Ovary (tissue), 9 donors: Measurements from ENCODE around the gene TF. TPM values are rescaled to one million over a fixed set of nuclear protein-coding genes. Genes with fewer than 3 reads are reported as not detected.

Experiments
- DNase-seq, 5 donors: peaks; one replicate each; pipeline ENCODE4 v3.0.0-alpha.2; 2019 to 2020
- H3K27ac ChIP-seq, 2 donors: fragments of 200-600 bp; one replicate each; pipeline versions ENCODE4 v1.5.1 to v1.8.0; 2019 to 2022
- H3K27me3 ChIP-seq: fragments of 200-600 bp; one replicate; pipeline ENCODE4 v1.8.0; 2022
- H3K36me3 ChIP-seq: fragments of 200-600 bp; sonication (generic); one replicate; pipeline ENCODE4 v1.5.1; 2019
- H3K4me1 ChIP-seq: one replicate; pipeline ENCODE4 v1.8.1; 2013; ENCODE audit warnings: mild to moderate bottlenecking, moderate library complexity; ENCODE audit not compliant: insufficient read depth
- H3K4me3 ChIP-seq: fragments of 200-600 bp; sonication (generic); one replicate; pipeline ENCODE4 v1.5.1; 2017
- H3K9me3 ChIP-seq, 2 donors: fragments of 200-600 bp in 1 of 2; sonication (generic) in 1 of 2; one replicate each; pipeline versions ENCODE4 v1.5.1 to v1.8.1; 2013 to 2019; ENCODE audit warnings: mild to moderate bottlenecking in 1 of 2, moderate library complexity in 1 of 2
- EP300 ChIP-seq: sonication (generic); formaldehyde crosslinking; IDR thresholded peaks from one replicate; pipeline ENCODE4 v1.6.1; 2017; ENCODE audit warnings: antibody characterized with exemption
- POLR2A ChIP-seq: fragments of 450-650 bp; IDR thresholded peaks from one replicate; pipeline ENCODE4 v1.6.1; 2017; ENCODE audit warnings: antibody characterized with exemption, mild to moderate bottlenecking, moderate library complexity
- WGBS, 3 donors: extraction: QIAGEN DNeasy Blood & Tissue Kit in 1 of 3; methylation state at CpG; one replicate each; pipeline versions ENCODE4 v1.1.5 to v1.1.7; 2013 to 2017; 5-methylcytosine and 5-hydroxymethylcytosine counted together
- intact Hi-C, 4 donors: fragments of 100-400 bp; cut with DNase I; formaldehyde crosslinking; loops; one replicate each; pipeline versions ENCODE4 v1.11.0 to v1.15.1; 2022 to 2023
- polyA plus RNA-seq, 2 donors: library from polyadenylated mRNA; stranded (reverse); fragments of 200-250 nt in 1 of 2; fragments of 350-450 nt in 1 of 2; fragmentation: Illumina TruSeq in 1 of 2; extraction: RNeasy Lipid Tissue Mini Kit (QIAGEN cat#74804) in 1 of 2; gene quantifications; one replicate each; pipeline ENCODE4 v1.2.3, GENCODE V29; 2013 to 2014
- total RNA-seq, 7 donors: library from RNA; depleted of rRNA in 2 of 7; stranded (reverse); fragments of >200 nt in 2 of 7; fragmentation: NEBNext Ultra II Directional in 3 of 7; extraction: Animal tissue kit (Norgen Biotek cat#: 25700) in 3 of 7; gene quantifications; one replicate each; pipeline versions ENCODE4 v1.1.0 to v1.2.4, GENCODE V29; 2016 to 2023
- TF ChIP-seq, protein P1 (sequence below), 3 donors: fragments of 450-650 bp in 2 of 3; fragments of 200-600 bp in 1 of 3; IDR thresholded peaks; one replicate each; pipeline versions ENCODE4 v1.5.1 to v1.8.0; 2016 to 2022; ENCODE audit warnings: antibody characterized with exemption in 3 of 3, mild to moderate bottlenecking in 1 of 3
- donor health status: DM: no; HTN: no; CAD: no; lungs with moderate emphysema.
- donor health status: DM: no; HTN: no; CAD: no.
- donor health status: Bipolar disorder and iron deficiency.
- donor health status: DM: yes; HTN: yes; CAD: no.
- donor health status: DM: no; HTN: no; CAD: no.
- donor health status: DM: yes; HTN: yes; CAD: no.

TF gene
- total and polyA plus RNA-seq, 9 donors = under 0.01 to 18.1 (median 2.0) TPM

DNA sequence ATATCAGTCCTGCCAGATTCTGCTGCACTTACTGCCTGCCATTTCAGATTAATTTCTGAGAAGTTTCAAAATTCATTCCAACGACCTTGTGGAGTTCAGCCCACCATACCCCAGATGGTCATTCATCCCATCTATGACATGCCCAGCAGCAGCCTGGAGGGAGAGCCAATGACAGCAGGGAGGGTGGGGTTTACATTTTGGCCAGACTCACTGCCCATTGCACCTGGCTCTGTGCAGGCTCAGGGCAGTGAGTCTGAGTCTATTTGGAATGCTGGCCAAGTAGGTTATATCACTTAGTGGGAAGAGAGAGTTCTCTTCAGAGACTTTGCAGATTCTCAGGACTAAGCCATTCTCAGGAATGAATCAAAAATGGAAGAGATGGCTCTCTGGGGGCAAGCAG is 80.9 kb downstream of the TF start:
- Histone ChIP-seq H3K27me3 (no peaks in the 10 kb centered on the region), H3K27ac (no peak overlapping the region), H3K4me1 (no peaks in the 10 kb centered on the region), H3K4me3 (no peak overlapping the region), H3K9me3 (no peaks in the 10 kb centered on the region), H3K36me3 (no peaks in the 10 kb centered on the region)
- intact Hi-C loops = no loop called here
- WGBS, 3 donors = 4 to 17% (median 14%) methylated on average over 1 of the region's 1 CpG
- TF ChIP-seq POLR2A (no peak), EP300 (no peak)
- TF ChIP-seq, protein P1, sequence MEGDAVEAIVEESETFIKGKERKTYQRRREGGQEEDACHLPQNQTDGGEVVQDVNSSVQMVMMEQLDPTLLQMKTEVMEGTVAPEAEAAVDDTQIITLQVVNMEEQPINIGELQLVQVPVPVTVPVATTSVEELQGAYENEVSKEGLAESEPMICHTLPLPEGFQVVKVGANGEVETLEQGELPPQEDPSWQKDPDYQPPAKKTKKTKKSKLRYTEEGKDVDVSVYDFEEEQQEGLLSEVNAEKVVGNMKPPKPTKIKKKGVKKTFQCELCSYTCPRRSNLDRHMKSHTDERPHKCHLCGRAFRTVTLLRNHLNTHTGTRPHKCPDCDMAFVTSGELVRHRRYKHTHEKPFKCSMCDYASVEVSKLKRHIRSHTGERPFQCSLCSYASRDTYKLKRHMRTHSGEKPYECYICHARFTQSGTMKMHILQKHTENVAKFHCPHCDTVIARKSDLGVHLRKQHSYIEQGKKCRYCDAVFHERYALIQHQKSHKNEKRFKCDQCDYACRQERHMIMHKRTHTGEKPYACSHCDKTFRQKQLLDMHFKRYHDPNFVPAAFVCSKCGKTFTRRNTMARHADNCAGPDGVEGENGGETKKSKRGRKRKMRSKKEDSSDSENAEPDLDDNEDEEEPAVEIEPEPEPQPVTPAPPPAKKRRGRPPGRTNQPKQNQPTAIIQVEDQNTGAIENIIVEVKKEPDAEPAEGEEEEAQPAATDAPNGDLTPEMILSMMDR (IDR thresholded peaks at IDR 0.05) = no peak
- no peak for DNase-seq

DNA sequence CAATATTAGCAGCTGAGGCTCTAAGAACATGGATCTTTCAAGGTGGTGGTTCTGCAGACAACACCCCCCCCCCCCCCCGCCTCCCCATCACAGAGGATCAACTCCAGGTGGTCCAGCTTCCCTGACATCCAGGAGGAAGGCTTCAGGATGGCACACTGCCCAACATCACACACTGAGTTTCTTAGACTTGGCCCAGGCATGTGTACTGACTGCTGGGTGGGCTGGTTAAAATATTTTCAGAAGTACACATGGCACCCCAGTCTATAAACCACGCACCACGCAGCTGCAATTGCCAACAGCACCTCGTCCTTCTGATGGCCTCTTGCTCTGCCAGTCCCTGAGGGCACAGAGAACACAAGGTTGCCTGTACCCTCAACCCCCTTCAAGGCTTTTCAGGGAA is 81.5 kb downstream of the TF start:
- Histone ChIP-seq H3K9me3 (no peaks in the 10 kb centered on the region), H3K36me3 (no peaks in the 10 kb centered on the region), H3K27ac (no peak overlapping the region), H3K27me3 (no peaks in the 10 kb centered on the region), H3K4me1 (no peaks in the 10 kb centered on the region), H3K4me3 (no peak overlapping the region)
- intact Hi-C loops = no loop called here
- TF ChIP-seq, protein P1 (IDR thresholded peaks at IDR 0.05) = no peak
- TF ChIP-seq POLR2A (no peak), EP300 (no peak)
- 68 to 88% (median 70%) methylated on average over 4 of the region's 4 CpGs for WGBS, 3 donors
- DNase-seq = no peak

DNA sequence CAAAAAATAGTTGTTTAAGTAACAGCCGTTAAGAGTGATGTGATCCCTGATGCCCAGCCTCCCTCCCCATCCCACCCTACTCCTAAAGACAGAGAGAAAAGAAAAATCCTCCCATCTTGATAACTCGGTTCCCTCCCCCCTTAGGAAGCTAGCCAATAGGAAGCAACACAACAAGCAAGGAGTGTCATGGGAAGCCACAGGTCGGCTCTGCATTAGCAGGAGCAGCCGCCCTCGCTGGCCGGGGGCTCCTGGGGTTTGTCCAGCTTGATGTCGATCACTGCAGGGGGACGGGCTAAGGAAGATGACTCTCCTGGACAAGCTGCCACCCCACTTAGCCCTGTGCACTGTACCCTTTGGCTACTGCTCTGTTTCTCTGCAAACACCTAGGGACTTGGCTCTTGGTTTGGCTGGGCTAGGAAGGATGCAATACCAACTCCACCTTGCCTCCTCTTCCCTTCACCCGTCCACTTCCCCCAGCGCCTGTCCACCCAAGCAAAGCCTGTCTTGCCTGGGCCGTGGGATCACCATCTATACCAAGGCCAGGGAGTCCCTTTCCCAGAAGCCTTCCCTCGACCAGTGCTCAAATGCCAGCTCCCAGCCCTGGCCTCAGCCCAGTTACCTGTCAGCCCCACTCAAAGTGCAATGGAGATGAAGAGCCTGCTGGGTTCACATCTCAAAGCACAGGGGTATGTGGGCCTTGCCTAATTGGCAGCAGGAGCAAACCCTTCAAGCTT is 82.5 kb downstream of the TF start:
- no peaks in the 10 kb centered on the region for H3K9me3 ChIP-seq
- WGBS, 3 donors = 67 to 73% (median 68%) methylated on average over 12 of the region's 12 CpGs
- TF ChIP-seq EP300 = no peak
- no peak for TF ChIP-seq POLR2A
- TF ChIP-seq, protein P1 (IDR thresholded peaks at IDR 0.05) = no peak
- H3K27me3 ChIP-seq = no peaks in the 10 kb centered on the region
- no peak overlapping the region for H3K4me3 ChIP-seq
- no peaks in the 10 kb centered on the region for H3K4me1 ChIP-seq
- no peak for DNase-seq
- H3K27ac ChIP-seq = no peak overlapping the region
- H3K36me3 ChIP-seq = no peaks in the 10 kb centered on the region
- intact Hi-C loops = no loop called here

DNA sequence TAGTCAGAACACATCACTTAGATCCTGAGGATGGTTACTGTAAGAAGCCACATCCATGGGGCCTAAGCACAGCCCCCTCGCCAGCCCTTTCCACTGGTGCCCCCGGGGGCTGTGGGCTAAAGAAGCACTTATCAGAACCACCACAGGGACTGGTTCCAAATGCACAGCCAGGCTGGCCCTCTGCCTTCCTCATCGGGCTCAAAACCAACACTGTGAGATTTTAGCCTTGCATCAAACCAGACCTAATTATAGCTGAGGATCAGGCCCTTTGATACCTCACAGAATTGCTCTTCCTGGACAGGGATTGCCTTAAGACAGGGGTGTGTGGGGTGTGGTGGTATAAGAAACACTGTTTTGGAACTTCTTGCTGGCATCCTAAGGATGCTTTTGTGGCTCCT is 83.1 kb downstream of the TF start:
- intact Hi-C loops = no loop called here
- Histone ChIP-seq H3K27me3 (no peaks in the 10 kb centered on the region), H3K4me1 (no peaks in the 10 kb centered on the region), H3K9me3 (no peaks in the 10 kb centered on the region), H3K36me3 (no peaks in the 10 kb centered on the region), H3K27ac (no peak overlapping the region), H3K4me3 (no peak overlapping the region)
- 61 to 73% (median 63%) methylated on average over 3 of the region's 3 CpGs for WGBS, 3 donors
- DNase-seq = no peak
- TF ChIP-seq, protein P1 (IDR thresholded peaks at IDR 0.05) = no peak
- TF ChIP-seq POLR2A (no peak), EP300 (no peak)
